ENCODE data around the gene PWWP2B. TPM values are rescaled to one million over a fixed set of nuclear protein-coding genes. Genes with fewer than 3 reads are reported as not detected.

The PWWP2B gene
- total RNA-seq, 1 donor from 2014 or later = 12.0 TPM

- Mint-ChIP-seq H3K36me3 (ENCODE audit: low read depth, unreplicated experiment) (peaks cover 12% of the 10 kb centered on the region), H3K27me3 (ENCODE audit: low read depth, unreplicated experiment) (peaks cover 2% of the 10 kb centered on the region), H3K9me3 (ENCODE audit: unreplicated experiment) (no peaks in the 10 kb centered on the region), H3K4me1 (ENCODE audit: low read depth, unreplicated experiment) (no peaks in the 10 kb centered on the region), H3K4me3 (ENCODE audit: unreplicated experiment) (no peak overlapping the region), H3K27ac (ENCODE audit: unreplicated experiment) (no peak overlapping the region)
- no peaks in the 10 kb centered on the region for H3K4me1 ChIP-seq (ENCODE audit: insufficient read depth, low read length)
- TF ChIP-seq CTCF (IDR thresholded peaks at IDR 0.05; ENCODE audit: insufficient read depth, low read depth, low read length) (no peak), EZH2 (IDR thresholded peaks at IDR 0.05; ENCODE audit: insufficient read depth, low read length) (no peak)
- FAIRE-seq (no peak), DNase-seq (ENCODE audit: low read depth) (no peak)
- H3K4me3 ChIP-seq (ENCODE audit: insufficient read depth, low read depth, low read length) = no peak overlapping the region
- no peak overlapping the region for H3K4me2 ChIP-seq (ENCODE audit: low read length)
- H3K79me2 ChIP-seq (ENCODE audit: insufficient read depth, low read length) = no peaks in the 10 kb centered on the region
- no peak overlapping the region for H3K9ac ChIP-seq (ENCODE audit: low read length)
- H3K36me3 ChIP-seq (ENCODE audit: insufficient read depth, low read length) = no peaks in the 10 kb centered on the region
- no peaks in the 10 kb centered on the region for H3K27me3 ChIP-seq (ENCODE audit: insufficient read depth, low read length)
- no peaks in the 10 kb centered on the region for H3K9me3 ChIP-seq (ENCODE audit: insufficient read depth, low read depth, low read length)
- H2AFZ ChIP-seq (ENCODE audit: low read depth, low read length) = no peak overlapping the region
- no peak overlapping the region for H3K27ac ChIP-seq (ENCODE audit: low read depth, low read length)
- peaks cover 4% of the 10 kb centered on the region for H4K20me1 ChIP-seq (ENCODE audit: insufficient read depth, low read length)
These were observed 49.1 kb upstream of the PWWP2B start for GRCh38 chr10:132347931-132348267.

- Histone ChIP-seq H3K4me1 (ENCODE audit: insufficient read depth, low read length) (no peaks in the 10 kb centered on the region), H3K4me3 (ENCODE audit: insufficient read depth, low read depth, low read length) (no peak overlapping the region), H3K79me2 (ENCODE audit: insufficient read depth, low read length) (no peaks in the 10 kb centered on the region), H4K20me1 (ENCODE audit: insufficient read depth, low read length) (peaks cover 11% of the 10 kb centered on the region), H3K4me2 (ENCODE audit: low read length) (no peak overlapping the region), H2AFZ (ENCODE audit: low read depth, low read length) (no peak overlapping the region), H3K27me3 (ENCODE audit: insufficient read depth, low read length) (no peaks in the 10 kb centered on the region), H3K36me3 (ENCODE audit: insufficient read depth, low read length) (no peaks in the 10 kb centered on the region), H3K27ac (ENCODE audit: low read depth, low read length) (no peak overlapping the region), H3K9ac (ENCODE audit: low read length) (no peak overlapping the region), H3K9me3 (ENCODE audit: insufficient read depth, low read depth, low read length) (no peaks in the 10 kb centered on the region)
- H3K4me1 Mint-ChIP-seq (ENCODE audit: low read depth, unreplicated experiment) = no peaks in the 10 kb centered on the region
- no peak for DNase-seq (ENCODE audit: low read depth)
- no peak overlapping the region for H3K27ac Mint-ChIP-seq (ENCODE audit: unreplicated experiment)
- no peak overlapping the region for H3K4me3 Mint-ChIP-seq (ENCODE audit: unreplicated experiment)
- H3K36me3 Mint-ChIP-seq (ENCODE audit: low read depth, unreplicated experiment) = peaks cover 8% of the 10 kb centered on the region
- no peak for FAIRE-seq
- H3K27me3 Mint-ChIP-seq (ENCODE audit: low read depth, unreplicated experiment) = peaks cover 2% of the 10 kb centered on the region
- TF ChIP-seq CTCF (IDR thresholded peaks at IDR 0.05; ENCODE audit: insufficient read depth, low read depth, low read length) (no peak), EZH2 (IDR thresholded peaks at IDR 0.05; ENCODE audit: insufficient read depth, low read length) (no peak)
- H3K9me3 Mint-ChIP-seq (ENCODE audit: unreplicated experiment) = no peaks in the 10 kb centered on the region
These were observed 47.2 kb upstream of the PWWP2B start for GRCh38 chr10:132349766-132350165.

- Histone ChIP-seq H3K36me3 (ENCODE audit: insufficient read depth, low read length) (no peaks in the 10 kb centered on the region), H3K27me3 (ENCODE audit: insufficient read depth, low read length) (no peaks in the 10 kb centered on the region), H4K20me1 (ENCODE audit: insufficient read depth, low read length) (peaks cover 11% of the 10 kb centered on the region), H2AFZ (ENCODE audit: low read depth, low read length) (no peak overlapping the region), H3K4me3 (ENCODE audit: insufficient read depth, low read depth, low read length) (no peak overlapping the region), H3K4me2 (ENCODE audit: low read length) (no peak overlapping the region), H3K9ac (ENCODE audit: low read length) (no peak overlapping the region), H3K79me2 (ENCODE audit: insufficient read depth, low read length) (no peaks in the 10 kb centered on the region), H3K9me3 (ENCODE audit: insufficient read depth, low read depth, low read length) (no peaks in the 10 kb centered on the region), H3K27ac (ENCODE audit: low read depth, low read length) (no peak overlapping the region), H3K4me1 (ENCODE audit: insufficient read depth, low read length) (no peaks in the 10 kb centered on the region)
- FAIRE-seq = no peak
- no peak for TF ChIP-seq EZH2 (IDR thresholded peaks at IDR 0.05; ENCODE audit: insufficient read depth, low read length)
- no peak for TF ChIP-seq CTCF (IDR thresholded peaks at IDR 0.05; ENCODE audit: insufficient read depth, low read depth, low read length)
- Mint-ChIP-seq H3K4me3 (ENCODE audit: unreplicated experiment) (no peak overlapping the region), H3K27ac (ENCODE audit: unreplicated experiment) (no peak overlapping the region), H3K27me3 (ENCODE audit: low read depth, unreplicated experiment) (peaks cover 2% of the 10 kb centered on the region), H3K36me3 (ENCODE audit: low read depth, unreplicated experiment) (peaks cover 8% of the 10 kb centered on the region), H3K9me3 (ENCODE audit: unreplicated experiment) (no peaks in the 10 kb centered on the region), H3K4me1 (ENCODE audit: low read depth, unreplicated experiment) (no peaks in the 10 kb centered on the region)
- no peak for DNase-seq (ENCODE audit: low read depth)
These were observed 46.6 kb upstream of the PWWP2B start for GRCh38 chr10:132350391-132350790.
